Activated T-cell treated with anti-CD3 and anti-CD28 coated beads, Interleukin-2, amount 50 U/mL, for 4 hours (primary cell): Measurements from ENCODE around the gene FCGBP. TPM values are rescaled to one million over a fixed set of nuclear protein-coding genes. Genes with fewer than 3 reads are reported as not detected.

ENCODE experiments used
- ATAC-seq, 2 donors: fragments of 200-7000 bp; cut with Tn5 transposase; one replicate each; pipeline ENCODE4 v1.10.0; 2021
- DNase-seq: peaks from one replicate; pipeline ENCODE4 v3.0.0-alpha.2; 2020
- H3K27me3 Mint-ChIP-seq: one replicate; pipeline ENCODE4 v1.8.0; 2021; ENCODE audit warnings: low read depth, mixed read lengths
- H3K36me3 Mint-ChIP-seq: one replicate; pipeline ENCODE4 v1.8.0; 2022; ENCODE audit warnings: mixed read lengths; ENCODE audit not compliant: insufficient read depth
- H3K4me1 Mint-ChIP-seq: one replicate; pipeline ENCODE4 v1.8.0; 2021; ENCODE audit warnings: low read depth, mixed read lengths
- H3K4me3 Mint-ChIP-seq: one replicate; pipeline ENCODE4 v1.8.0; 2021; ENCODE audit warnings: mild to moderate bottlenecking, moderate library complexity, mixed read lengths
- H3K9me3 Mint-ChIP-seq: one replicate; pipeline ENCODE4 v1.8.0; 2021; ENCODE audit warnings: mixed read lengths
- total RNA-seq, 3 donors: library from RNA; stranded (reverse); gene quantifications; one replicate each; pipeline ENCODE4 v1.2.1, GENCODE V29; 2021

Gene FCGBP
- total RNA-seq, 3 donors from 2014 or later = 1.7 to 3.0 (median 2.5) TPM

DNA sequence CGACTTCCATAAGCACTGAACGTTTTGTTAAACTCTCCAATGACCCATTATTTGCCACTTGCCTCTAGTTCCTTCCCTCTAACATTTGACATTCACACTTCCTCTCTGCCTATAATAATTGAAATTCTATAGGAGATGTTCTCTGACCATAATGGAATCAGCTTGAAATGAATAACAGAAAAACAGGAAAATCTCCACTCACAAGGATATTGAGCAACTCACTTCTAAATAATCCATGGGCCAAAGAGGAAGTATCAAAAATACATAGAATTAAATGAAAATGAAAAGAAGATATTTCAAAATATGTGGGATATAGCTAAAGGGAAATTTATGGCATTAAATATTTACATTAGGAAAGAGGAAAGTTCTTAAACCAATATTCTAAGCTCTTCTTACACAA, 3.4 kb upstream of the FCGBP start:
- Mint-ChIP-seq H3K9me3 (peaks cover 22% of the 10 kb centered on the region), H3K4me1 (peaks cover 77% of the 10 kb centered on the region), H3K27me3 (no peaks in the 10 kb centered on the region), H3K36me3 (no peaks in the 10 kb centered on the region), H3K4me3 (no peak overlapping the region)
- ATAC-seq (no peak), DNase-seq (no peak)

- peaks cover 22% of the 10 kb centered on the region for H3K9me3 Mint-ChIP-seq
- no peaks in the 10 kb centered on the region for H3K36me3 Mint-ChIP-seq
- ATAC-seq (peak; percentile 87 to 88), DNase-seq (peak; percentile 48)
- H3K4me1 Mint-ChIP-seq = peaks cover 71% of the 10 kb centered on the region
- peak overlapping the region; percentile 14 for H3K4me3 Mint-ChIP-seq
- no peaks in the 10 kb centered on the region for H3K27me3 Mint-ChIP-seq
These were observed 2.8 kb upstream of the FCGBP start for GRCh38 chr19:39937094-39937720.

DNA sequence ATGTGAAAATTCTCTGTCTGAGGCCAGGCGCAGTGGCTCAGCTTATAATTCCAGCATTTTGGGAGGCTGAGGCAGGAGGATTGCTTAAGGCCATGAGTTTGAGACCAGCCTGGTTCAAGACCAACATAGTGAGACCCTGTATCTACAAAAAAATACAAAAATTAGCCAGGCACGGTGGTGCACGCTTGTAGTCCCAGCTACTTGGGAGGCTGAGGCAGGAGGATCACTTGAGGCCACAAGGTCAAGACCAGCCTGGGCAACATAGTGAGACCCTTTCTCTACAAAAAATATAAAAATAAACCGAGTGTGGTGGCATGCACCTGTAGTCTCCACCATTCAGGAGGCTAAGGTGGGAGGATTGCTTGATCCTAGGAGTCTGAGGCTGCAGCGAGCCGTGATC, 2.2 kb upstream of the FCGBP start:
- Mint-ChIP-seq H3K36me3 (no peaks in the 10 kb centered on the region), H3K27me3 (no peaks in the 10 kb centered on the region), H3K4me3 (peak overlapping the region; percentile 14), H3K4me1 (peaks cover 68% of the 10 kb centered on the region), H3K9me3 (peaks cover 22% of the 10 kb centered on the region)
- no peak for DNase-seq
- ATAC-seq = no peak

- Mint-ChIP-seq H3K4me1 (peaks cover 62% of the 10 kb centered on the region), H3K36me3 (no peaks in the 10 kb centered on the region), H3K4me3 (no peak overlapping the region), H3K27me3 (no peaks in the 10 kb centered on the region), H3K9me3 (peaks cover 22% of the 10 kb centered on the region)
- ATAC-seq (no peak), DNase-seq (no peak)
These were observed 1.6 kb upstream of the FCGBP start for GRCh38 chr19:39936020-39936419.

- ATAC-seq = no peak
- H3K4me3 Mint-ChIP-seq = no peak overlapping the region
- H3K9me3 Mint-ChIP-seq = peaks cover 15% of the 10 kb centered on the region
- H3K36me3 Mint-ChIP-seq = no peaks in the 10 kb centered on the region
- DNase-seq = no peak
- no peaks in the 10 kb centered on the region for H3K27me3 Mint-ChIP-seq
- H3K4me1 Mint-ChIP-seq = peaks cover 55% of the 10 kb centered on the region
These were observed 879 bp upstream of the FCGBP start for GRCh38 chr19:39935364-39935661.

GRCh38 chr19:39929750-39930149, 4.7 kb downstream of the FCGBP start:
- ATAC-seq (no peak), DNase-seq (no peak)
- Mint-ChIP-seq H3K4me3 (no peak overlapping the region), H3K27me3 (no peaks in the 10 kb centered on the region), H3K9me3 (peaks cover 3% of the 10 kb centered on the region), H3K4me1 (peaks cover 27% of the 10 kb centered on the region), H3K36me3 (no peaks in the 10 kb centered on the region)

GRCh38 chr19:39928357-39928725, 6.1 kb downstream of the FCGBP start:
- Mint-ChIP-seq H3K36me3 (no peaks in the 10 kb centered on the region), H3K4me3 (no peak overlapping the region), H3K4me1 (peaks cover 16% of the 10 kb centered on the region), H3K9me3 (peaks cover 3% of the 10 kb centered on the region), H3K27me3 (no peaks in the 10 kb centered on the region)
- ATAC-seq = peak in 1 of 2 donors; percentile 48
- no peak for DNase-seq

GRCh38 chr19:39927524-39928356, 6.7 kb downstream of the FCGBP start:
- Mint-ChIP-seq H3K9me3 (peaks cover 3% of the 10 kb centered on the region), H3K27me3 (no peaks in the 10 kb centered on the region), H3K4me3 (no peak overlapping the region), H3K4me1 (peaks cover 16% of the 10 kb centered on the region), H3K36me3 (no peaks in the 10 kb centered on the region)
- no peak for ATAC-seq
- no peak for DNase-seq

DNA sequence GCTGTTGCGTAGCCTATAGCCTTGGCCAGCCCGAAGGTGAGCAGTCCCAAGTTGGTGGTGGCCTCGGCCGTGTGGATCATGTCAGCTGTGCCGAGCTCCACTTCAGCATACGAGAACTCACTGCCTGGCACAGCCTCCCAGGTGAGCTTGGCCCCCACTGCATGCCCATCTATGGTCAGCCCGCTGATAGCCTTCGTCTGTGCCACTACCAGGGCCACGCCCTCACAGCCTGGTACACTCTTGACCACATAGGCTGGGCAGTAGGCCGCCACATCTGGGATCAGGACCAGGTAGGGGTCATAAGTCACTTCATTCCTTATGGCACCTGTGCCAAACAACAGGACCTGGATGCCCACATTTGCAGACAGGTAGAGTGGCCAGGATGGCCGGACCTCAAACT, 7.4 kb downstream of the FCGBP start:
- Mint-ChIP-seq H3K4me3 (no peak overlapping the region), H3K36me3 (no peaks in the 10 kb centered on the region), H3K9me3 (peaks cover 3% of the 10 kb centered on the region), H3K4me1 (peaks cover 15% of the 10 kb centered on the region), H3K27me3 (no peaks in the 10 kb centered on the region)
- DNase-seq (no peak), ATAC-seq (no peak)

DNA sequence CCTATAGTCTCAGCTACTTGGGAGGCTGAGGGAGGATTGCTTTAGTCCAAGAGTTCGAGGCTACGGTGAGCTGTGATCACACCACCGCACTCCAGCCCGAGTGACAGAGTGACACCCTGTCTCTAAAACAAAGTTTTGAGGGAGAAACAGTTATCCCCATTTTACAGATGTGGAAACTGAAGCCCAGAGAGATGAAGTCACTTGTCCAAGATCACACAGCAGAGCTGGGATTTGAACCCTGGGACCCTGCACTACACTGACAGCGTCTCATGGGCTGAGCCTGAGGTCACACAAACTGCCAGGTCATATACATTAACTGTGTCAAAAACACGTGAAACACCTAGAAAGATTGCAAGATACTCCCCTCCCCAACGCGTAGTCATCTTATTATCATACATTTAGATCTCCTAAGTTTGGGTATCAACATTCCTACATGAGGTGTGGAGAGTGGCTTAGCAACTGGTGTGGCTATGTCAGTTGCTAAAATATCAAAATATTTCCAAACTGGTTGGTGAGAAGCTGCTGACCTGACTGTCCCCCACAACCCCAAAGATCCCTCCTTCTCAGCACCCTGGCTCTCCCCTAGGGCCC, 8.2 kb downstream of the FCGBP start:
- H3K9me3 Mint-ChIP-seq = peaks cover 3% of the 10 kb centered on the region

DNA sequence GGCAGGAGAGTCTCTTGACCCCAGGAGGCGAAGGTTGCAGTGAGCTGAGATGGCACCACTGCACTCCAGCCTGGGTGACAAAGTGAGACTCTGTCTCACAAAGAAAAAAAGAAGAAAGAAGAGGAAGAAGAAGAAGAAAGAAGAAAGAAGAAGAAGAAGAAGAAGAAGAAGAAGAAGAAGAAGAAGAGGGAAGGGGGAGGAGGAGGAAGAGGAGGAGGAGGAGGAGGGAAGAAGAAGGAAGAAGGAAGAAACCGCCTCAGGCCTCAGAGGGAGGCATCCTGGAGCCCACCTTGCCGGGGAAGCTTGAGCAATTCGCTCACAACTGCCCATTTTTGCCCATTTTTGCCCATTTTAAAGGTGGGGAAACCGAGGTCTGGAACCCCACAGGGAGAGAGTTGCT, 9.5 kb downstream of the FCGBP start:
- Mint-ChIP-seq H3K4me1 (peaks cover 13% of the 10 kb centered on the region), H3K9me3 (peaks cover 3% of the 10 kb centered on the region), H3K27me3 (no peaks in the 10 kb centered on the region), H3K4me3 (no peak overlapping the region), H3K36me3 (no peaks in the 10 kb centered on the region)
- ATAC-seq (no peak), DNase-seq (no peak)

More for the DNA sequence above, 8.2 kb downstream of the FCGBP start:
- H3K36me3 Mint-ChIP-seq = no peaks in the 10 kb centered on the region
- DNase-seq (no peak), ATAC-seq (no peak)
- peaks cover 14% of the 10 kb centered on the region for H3K4me1 Mint-ChIP-seq
- no peaks in the 10 kb centered on the region for H3K27me3 Mint-ChIP-seq
- H3K4me3 Mint-ChIP-seq = no peak overlapping the region

GRCh38 chr19:39924389-39924788, 10.0 kb downstream of the FCGBP start:
- Mint-ChIP-seq H3K4me1 (peaks cover 9% of the 10 kb centered on the region), H3K4me3 (no peak overlapping the region), H3K27me3 (no peaks in the 10 kb centered on the region), H3K9me3 (no peaks in the 10 kb centered on the region), H3K36me3 (no peaks in the 10 kb centered on the region)
- no peak for ATAC-seq
- DNase-seq = no peak

- Mint-ChIP-seq H3K36me3 (no peaks in the 10 kb centered on the region), H3K4me1 (peaks cover 9% of the 10 kb centered on the region), H3K27me3 (no peaks in the 10 kb centered on the region), H3K9me3 (no peaks in the 10 kb centered on the region), H3K4me3 (no peak overlapping the region)
- no peak for ATAC-seq
- no peak for DNase-seq
These were observed 10.6 kb downstream of the FCGBP start for GRCh38 chr19:39923862-39924261.

DNA sequence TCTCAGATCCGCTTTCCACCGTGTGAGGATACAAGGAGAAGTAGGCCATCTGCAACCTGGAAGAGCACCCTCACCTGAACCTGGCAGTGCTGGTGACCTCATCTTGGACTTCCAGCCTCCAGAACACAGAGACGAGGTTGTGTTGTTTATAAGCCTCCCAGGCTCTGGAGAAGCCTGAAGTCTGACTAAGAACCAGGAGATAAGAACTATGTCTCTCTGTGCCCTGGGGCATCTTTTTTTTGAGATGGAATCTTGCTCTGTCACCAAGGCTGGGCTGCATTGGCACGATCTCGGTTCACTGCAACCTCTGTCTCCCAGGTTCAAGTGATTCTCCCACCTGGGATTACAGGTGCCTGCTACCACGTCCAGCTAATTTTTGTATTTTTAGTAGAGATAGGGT, 14.5 kb downstream of the FCGBP start:
- H3K36me3 Mint-ChIP-seq = no peaks in the 10 kb centered on the region
- DNase-seq (no peak), ATAC-seq (no peak)
- H3K4me3 Mint-ChIP-seq = no peak overlapping the region
- H3K27me3 Mint-ChIP-seq = no peaks in the 10 kb centered on the region
- no peaks in the 10 kb centered on the region for H3K9me3 Mint-ChIP-seq
- H3K4me1 Mint-ChIP-seq = peaks cover 5% of the 10 kb centered on the region

GRCh38 chr19:39918183-39918651, 16.2 kb downstream of the FCGBP start:
- Mint-ChIP-seq H3K4me3 (no peak overlapping the region), H3K36me3 (no peaks in the 10 kb centered on the region), H3K27me3 (no peaks in the 10 kb centered on the region), H3K4me1 (peaks cover 5% of the 10 kb centered on the region), H3K9me3 (no peaks in the 10 kb centered on the region)
- no peak for DNase-seq
- ATAC-seq = no peak
